Anterior cingulate cortex (tissue), 58 donors: Measurements from ENCODE around the gene PPP3CB.

Experiments used
- DNase-seq, 58 donors: peaks; one replicate each; lab custom pipeline; 2025; lab: John Stamatoyannopoulos, UW

The PPP3CB gene

DNA sequence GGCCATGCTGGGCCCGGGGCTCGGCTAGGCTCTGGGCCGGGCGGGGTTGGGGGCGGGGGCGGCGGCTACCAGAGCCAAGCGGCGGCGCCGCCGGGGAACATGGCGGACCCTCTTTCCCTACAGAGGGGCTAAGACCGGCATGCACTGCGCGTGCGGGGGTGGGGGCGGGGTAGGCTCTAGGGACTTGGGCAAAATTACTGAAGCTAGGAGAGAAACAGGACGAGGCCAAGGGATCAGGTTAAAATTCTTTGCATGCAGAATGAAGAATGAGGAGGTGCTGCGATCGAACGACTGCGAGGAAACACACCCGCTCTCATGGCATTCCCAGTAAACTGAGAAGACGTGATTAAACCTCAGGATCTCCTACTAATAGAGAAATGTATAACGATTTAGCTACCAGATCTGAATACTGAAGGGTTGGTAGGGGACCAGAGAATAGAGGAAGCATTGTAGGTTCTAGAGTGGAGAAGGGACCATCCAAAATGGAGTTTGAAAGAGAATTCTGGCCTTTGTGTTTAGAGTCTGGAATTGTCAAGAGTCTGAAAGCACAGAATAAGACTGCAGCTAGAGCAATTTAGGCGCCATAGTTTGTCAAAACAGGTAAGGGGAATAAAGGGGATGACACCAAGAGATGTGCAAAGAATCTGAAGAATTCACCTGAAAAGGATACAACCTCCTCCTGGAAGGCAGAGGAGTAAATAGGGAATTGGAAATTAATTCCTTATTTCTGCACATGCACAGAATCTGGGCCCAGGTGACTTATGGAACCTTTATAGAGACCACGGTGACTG lies at the start of gene PPP3CB:
Gene PPP3CB, minus strand, starts transcription at position 141 of the 791 bp plus-strand sequence. Its CDS starts 135 bp downstream, at position 6.
- peak; percentile 46 to 94 (median 86) for DNase-seq

DNA sequence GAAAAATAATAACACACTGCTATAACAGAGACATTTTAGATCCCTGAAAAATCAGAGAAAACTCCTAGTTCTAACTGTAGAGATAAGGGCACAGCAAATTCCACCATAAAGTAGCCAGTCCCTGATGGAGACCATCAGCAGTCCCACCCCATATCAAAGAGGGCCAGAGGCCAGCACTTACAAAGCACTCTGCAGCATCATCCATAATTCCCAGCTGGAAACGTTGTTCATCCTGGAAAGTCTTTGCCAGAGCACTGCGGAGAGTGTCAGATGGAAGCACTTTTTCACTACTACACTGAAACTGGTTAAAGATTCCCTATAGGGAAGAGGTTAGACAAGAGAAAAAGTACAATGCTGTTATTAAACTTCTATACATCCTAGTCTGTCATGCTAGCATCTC lies 49.5 kb upstream of the PPP3CB start:
- DNase-seq: no peak

DNA sequence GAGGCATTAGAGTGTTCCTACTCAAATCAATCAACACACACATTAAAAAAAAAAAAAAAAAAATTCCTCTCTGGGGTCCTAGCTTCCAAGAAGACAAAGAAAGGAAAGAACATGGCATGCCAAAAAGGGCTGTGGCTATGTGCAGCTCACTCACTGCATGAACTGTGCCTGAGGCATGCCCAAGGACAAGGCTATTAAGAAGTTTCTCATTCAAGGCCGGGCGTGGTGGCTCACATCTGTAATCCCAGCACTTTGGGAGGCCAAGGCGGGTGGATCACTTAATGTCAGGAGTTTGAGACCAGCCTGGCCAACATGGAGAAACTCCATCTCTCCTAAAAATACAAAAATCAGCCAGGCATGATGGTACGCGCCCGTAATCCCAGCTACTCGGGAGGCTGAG lies 41.9 kb upstream of the PPP3CB start:
- no peak for DNase-seq

GRCh38 chr10:73537288-73537687 lies 41.5 kb upstream of the PPP3CB start:
- no peak for DNase-seq

DNA sequence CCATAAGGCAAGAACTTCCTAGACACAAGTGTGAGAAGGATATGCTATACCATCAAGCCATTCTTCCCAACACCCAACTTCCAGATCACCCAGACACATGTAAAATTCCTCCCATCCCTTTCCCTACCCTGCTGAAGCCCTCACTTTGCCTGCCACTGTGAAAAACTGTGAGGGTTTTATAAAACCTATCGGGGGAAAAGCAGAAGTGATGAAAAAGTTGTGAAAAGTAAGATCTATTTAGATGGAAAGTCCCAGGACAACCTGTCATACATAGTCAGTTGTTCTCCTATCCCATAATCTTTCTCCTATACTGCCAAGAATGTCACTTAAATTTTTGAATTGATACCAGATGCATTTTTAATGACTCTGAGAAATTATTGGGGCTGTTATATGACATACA lies 39.0 kb upstream of the PPP3CB start:
- no peak for DNase-seq

GRCh38 chr10:73529089-73529832 lies 33.4 kb upstream of the PPP3CB start:
- peak in 36 of 58 donors; percentile 0 to 75 (median 15) for DNase-seq

DNA sequence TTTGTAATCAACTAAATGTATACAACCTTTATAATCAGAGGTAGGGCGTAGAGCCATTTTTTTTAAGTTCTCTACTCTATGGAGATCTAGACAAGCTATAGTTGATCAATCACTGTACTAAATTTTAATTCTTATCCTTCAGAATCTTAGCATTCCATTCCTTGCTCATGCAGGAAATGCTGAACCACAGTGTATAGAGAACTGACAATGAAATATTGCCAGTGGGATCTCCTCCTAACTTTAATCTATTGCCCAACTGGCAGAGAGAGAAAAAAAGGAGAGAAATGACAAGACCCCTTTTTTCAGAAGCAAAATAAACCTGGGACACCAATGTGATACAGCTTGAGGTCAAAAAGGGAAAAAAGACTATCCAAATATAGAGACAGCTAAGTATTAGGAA lies 26.4 kb upstream of the PPP3CB start:
- no peak for DNase-seq

DNA sequence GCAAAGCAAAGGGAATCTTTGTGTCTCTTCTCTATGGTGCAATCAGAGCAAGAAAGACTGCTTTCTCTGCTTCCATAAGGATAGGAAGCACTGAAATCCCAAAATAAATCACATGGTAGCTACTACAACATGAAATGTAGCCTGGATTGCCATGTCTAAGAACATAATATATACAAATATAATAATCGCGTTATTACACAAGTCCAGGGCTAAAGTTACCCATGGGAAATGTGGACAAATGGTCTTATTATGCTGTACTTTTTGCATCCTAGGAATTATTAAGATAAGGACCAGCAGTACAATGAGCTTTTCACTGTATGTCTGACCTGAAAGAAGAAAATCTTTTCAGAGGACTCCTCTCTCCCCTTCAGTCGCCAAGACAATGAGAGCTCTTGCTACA lies 23.5 kb upstream of the PPP3CB start:
- no peak for DNase-seq

- no peak for DNase-seq
Measured at GRCh38 chr10:73517166-73517888, 21.5 kb upstream of the PPP3CB start.

DNA sequence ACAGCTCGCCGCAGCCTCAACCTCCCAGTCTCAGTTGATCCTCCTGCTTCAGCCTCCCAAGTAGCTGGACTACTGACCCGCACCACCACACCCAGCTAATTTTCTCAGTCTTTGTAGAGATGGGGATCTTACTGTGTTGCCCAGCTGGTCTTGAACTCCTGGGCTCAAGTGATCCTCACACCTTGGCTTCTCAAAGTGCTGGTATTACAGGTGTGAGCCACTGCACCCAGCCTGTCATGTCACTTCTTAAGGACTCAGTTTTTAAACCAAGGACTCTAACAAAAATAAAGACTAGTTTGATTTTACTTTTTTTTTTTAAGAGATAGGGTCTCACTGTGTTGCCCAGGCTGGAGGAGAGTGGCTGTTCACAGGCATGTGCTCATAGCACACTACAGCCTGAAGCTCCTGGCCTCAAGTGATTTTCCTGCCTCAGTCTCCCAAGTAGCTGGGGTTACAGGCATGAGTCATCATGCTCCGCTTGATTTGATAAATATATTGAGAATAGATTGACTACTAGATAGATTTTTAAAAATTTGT lies 16.5 kb upstream of the PPP3CB start:
- DNase-seq: no peak

GRCh38 chr10:73509695-73510094 lies 13.9 kb upstream of the PPP3CB start:
- no peak for DNase-seq

- DNase-seq: no peak
Measured at GRCh38 chr10:73506491-73506890, 10.7 kb upstream of the PPP3CB start.

DNA sequence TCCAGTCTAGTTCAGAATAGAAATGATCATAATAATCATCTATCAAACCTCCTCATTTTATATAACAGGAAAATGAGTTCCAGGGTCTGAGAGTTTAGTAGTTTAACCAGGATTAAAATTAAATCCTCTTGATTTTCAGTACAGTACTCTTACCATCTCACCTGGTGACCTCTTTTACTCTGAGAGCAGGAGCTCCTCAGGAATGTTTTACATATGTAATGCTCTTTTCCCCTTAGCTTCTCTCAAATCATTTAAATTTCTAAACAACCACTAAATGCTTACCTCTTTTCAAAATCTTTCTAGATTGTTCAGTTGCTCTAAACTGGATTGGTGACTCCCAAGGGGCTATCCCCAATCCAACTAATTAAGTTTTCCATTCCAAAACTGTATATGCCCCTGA lies 10.2 kb upstream of the PPP3CB start:
- no peak for DNase-seq

GRCh38 chr10:73503037-73503436 lies 7.2 kb upstream of the PPP3CB start:
- no peak for DNase-seq

- no peak for DNase-seq
Measured at GRCh38 chr10:73501651-73502050, 5.8 kb upstream of the PPP3CB start.

DNA sequence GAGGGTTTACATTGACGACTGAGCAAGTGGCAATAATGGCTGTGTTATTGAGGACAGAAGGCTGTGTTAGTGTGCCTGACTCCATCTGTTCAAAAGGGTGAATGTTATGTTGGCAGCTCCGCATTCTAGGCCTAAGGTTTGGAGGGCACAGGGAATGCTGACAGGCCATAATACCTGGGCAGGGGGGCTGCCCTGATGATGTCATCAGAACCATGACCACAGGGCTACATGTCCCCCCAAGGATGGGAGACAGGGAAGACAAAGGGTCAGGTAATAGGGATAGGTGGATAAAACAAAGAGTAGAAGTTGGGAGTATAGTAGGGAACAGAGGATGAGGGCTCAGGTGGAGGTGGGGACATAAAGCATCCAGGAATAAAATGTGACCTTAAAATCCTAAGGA lies 1.8 kb upstream of the PPP3CB start:
- DNase-seq: no peak

- DNase-seq: peak in 57 of 58 donors; percentile 50 to 94 (median 81)
Measured at GRCh38 chr10:73495226-73495883, 469 bp downstream of the PPP3CB start.

GRCh38 chr10:73494877-73495225 lies 973 bp downstream of the PPP3CB start:
- no peak for DNase-seq

- no peak for DNase-seq
Measured at GRCh38 chr10:73494213-73494612, 1.6 kb downstream of the PPP3CB start.

DNA sequence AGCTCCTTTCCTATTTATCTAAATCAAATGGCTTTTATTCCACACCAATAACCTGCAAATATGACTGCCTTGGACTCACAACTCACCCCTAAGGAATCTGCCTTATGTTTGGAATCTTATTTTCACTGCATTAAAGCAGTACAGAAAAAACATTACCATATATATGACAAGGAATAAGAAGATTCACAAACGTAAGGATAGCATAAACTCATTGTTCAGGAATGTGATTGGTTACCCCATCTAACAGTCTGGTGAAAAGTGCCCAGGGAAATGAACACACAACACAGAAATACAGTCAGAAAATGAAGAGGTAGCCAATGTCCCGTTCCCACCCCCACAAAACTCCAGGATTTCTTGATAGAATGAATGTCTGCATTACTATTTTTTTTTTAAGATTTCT lies 2.0 kb downstream of the PPP3CB start:
- DNase-seq: no peak

- DNase-seq: no peak
Measured at GRCh38 chr10:73486601-73487000, 9.2 kb downstream of the PPP3CB start.
